ENCODE data around the gene SVEP1.

GRCh38 chr9:110334871-110335270, 244.7 kb downstream of the SVEP1 start:
- TF ChIP-seq, protein P1, sequence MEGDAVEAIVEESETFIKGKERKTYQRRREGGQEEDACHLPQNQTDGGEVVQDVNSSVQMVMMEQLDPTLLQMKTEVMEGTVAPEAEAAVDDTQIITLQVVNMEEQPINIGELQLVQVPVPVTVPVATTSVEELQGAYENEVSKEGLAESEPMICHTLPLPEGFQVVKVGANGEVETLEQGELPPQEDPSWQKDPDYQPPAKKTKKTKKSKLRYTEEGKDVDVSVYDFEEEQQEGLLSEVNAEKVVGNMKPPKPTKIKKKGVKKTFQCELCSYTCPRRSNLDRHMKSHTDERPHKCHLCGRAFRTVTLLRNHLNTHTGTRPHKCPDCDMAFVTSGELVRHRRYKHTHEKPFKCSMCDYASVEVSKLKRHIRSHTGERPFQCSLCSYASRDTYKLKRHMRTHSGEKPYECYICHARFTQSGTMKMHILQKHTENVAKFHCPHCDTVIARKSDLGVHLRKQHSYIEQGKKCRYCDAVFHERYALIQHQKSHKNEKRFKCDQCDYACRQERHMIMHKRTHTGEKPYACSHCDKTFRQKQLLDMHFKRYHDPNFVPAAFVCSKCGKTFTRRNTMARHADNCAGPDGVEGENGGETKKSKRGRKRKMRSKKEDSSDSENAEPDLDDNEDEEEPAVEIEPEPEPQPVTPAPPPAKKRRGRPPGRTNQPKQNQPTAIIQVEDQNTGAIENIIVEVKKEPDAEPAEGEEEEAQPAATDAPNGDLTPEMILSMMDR (IDR thresholded peaks at IDR 0.05), result no peak
- no peak for TF ChIP-seq EZH2 (IDR thresholded peaks at IDR 0.05; ENCODE audit: borderline replicate concordance, insufficient read depth, low read depth, low read length, poor library complexity, severe bottlenecking)

Data from B cell (primary cell).